C4-2B (cell line): ENCODE data around the gene FAM136A.

ENCODE experiments used
- ZFX ChIP-seq: fragments of 450-650 bp; IDR thresholded peaks from 2 replicates; pipeline ENCODE4 v1.6.1; 2017
- TF ChIP-seq, protein P1 (sequence below): fragments of 450-650 bp; conservative IDR thresholded peaks from 2 replicates; pipeline ENCODE4 v1.5.1; 2017; ENCODE audit warnings: mild to moderate bottlenecking

DNA sequence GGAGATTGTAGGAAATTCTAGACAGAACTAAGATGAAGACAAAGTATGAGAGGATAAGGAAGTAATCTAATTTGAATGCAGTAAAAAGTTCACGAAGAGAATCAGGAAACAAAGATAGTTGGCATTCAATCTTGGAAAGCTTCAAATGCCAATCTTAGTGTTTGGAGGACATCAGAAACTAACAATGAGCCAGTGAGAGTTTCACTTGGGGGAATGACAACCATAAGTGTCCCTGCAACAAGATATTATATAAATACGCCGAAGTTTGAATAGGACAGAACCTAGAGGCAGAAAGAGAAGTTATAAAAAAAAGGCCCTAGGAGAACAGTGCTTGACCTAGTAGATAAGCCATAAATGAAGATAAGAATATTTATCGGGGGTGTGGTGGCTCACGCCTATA is 19.4 kb downstream of the FAM136A start:
- TF ChIP-seq, protein P1, sequence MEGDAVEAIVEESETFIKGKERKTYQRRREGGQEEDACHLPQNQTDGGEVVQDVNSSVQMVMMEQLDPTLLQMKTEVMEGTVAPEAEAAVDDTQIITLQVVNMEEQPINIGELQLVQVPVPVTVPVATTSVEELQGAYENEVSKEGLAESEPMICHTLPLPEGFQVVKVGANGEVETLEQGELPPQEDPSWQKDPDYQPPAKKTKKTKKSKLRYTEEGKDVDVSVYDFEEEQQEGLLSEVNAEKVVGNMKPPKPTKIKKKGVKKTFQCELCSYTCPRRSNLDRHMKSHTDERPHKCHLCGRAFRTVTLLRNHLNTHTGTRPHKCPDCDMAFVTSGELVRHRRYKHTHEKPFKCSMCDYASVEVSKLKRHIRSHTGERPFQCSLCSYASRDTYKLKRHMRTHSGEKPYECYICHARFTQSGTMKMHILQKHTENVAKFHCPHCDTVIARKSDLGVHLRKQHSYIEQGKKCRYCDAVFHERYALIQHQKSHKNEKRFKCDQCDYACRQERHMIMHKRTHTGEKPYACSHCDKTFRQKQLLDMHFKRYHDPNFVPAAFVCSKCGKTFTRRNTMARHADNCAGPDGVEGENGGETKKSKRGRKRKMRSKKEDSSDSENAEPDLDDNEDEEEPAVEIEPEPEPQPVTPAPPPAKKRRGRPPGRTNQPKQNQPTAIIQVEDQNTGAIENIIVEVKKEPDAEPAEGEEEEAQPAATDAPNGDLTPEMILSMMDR, result no peak
- no peak for TF ChIP-seq ZFX
